ENCODE results near the gene AFF1.
"Not testable (repeated sequence)": the region's sequence is repeated elsewhere in the genome, so short reads cannot be mapped to it uniquely, and the experiment has no call there.

DNA sequence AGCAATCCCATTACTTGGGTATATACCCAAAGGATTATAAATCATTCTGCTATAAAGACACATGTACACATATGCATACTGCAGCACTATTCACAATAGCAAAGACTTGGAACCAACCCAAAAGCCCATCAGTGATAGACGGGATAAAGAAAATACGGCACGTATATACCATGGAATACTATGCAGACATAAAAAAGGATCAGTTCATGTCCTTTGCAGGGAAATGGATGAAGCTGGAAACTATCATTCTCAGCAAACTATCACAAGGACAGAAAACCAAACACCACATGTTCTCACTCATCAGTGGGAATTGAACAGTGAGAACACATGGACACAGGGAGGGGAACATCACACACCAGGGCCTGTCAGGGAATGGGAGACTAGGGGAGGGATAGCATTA lies 54.8 kb downstream of the AFF1 start:
- TF ChIP-seq, protein P1, sequence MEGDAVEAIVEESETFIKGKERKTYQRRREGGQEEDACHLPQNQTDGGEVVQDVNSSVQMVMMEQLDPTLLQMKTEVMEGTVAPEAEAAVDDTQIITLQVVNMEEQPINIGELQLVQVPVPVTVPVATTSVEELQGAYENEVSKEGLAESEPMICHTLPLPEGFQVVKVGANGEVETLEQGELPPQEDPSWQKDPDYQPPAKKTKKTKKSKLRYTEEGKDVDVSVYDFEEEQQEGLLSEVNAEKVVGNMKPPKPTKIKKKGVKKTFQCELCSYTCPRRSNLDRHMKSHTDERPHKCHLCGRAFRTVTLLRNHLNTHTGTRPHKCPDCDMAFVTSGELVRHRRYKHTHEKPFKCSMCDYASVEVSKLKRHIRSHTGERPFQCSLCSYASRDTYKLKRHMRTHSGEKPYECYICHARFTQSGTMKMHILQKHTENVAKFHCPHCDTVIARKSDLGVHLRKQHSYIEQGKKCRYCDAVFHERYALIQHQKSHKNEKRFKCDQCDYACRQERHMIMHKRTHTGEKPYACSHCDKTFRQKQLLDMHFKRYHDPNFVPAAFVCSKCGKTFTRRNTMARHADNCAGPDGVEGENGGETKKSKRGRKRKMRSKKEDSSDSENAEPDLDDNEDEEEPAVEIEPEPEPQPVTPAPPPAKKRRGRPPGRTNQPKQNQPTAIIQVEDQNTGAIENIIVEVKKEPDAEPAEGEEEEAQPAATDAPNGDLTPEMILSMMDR (conservative IDR thresholded peaks at IDR 0.05; ENCODE audit: low read length): not testable (repeated sequence)
- TF ChIP-seq EZH2phosphoT487 (IDR thresholded peaks at IDR 0.05; ENCODE audit: borderline replicate concordance, low read depth, low read length): not testable (repeated sequence)
